C4-2B (cell line): ENCODE measurements around the gene CASP9.

Source experiments
- CTCF ChIP-seq: fragments of 450-650 bp; conservative IDR thresholded peaks from 2 replicates; pipeline ENCODE4 v1.5.1; 2017; ENCODE audit warnings: mild to moderate bottlenecking
- ZFX ChIP-seq: fragments of 450-650 bp; IDR thresholded peaks from 2 replicates; pipeline ENCODE4 v1.6.1; 2017

GRCh38 chr1:15510611-15511405, 13.2 kb downstream of the CASP9 start:
- TF ChIP-seq CTCF: no peak
- no peak for TF ChIP-seq ZFX
